ENCODE measurements around the gene SMIM15.

- no peak for TF ChIP-seq CTCF (IDR thresholded peaks at IDR 0.05 in 4 of 5, conservative IDR thresholded peaks at IDR 0.05 in 1 of 5)
- no peak for TF ChIP-seq POLR2A (IDR thresholded peaks at IDR 0.05)
Observed at GRCh38 chr5:61200582-61201155, 38.4 kb upstream of the SMIM15 start.
